C4-2B (cell line): ENCODE measurements around the gene MBL2.

Source experiments
- H3K27ac ChIP-seq: fragments of 450-650 bp; 2 replicates; pipeline ENCODE4 v1.5.1; 2017
- ZFX ChIP-seq: fragments of 450-650 bp; IDR thresholded peaks from 2 replicates; pipeline ENCODE4 v1.6.1; 2017
- TF ChIP-seq, protein P1 (sequence below): fragments of 450-650 bp; conservative IDR thresholded peaks from 2 replicates; pipeline ENCODE4 v1.5.1; 2017; ENCODE audit warnings: mild to moderate bottlenecking

The MBL2 gene

GRCh38 chr10:52774182-52774581, 1.6 kb upstream of the MBL2 start:
- TF ChIP-seq, protein P1, sequence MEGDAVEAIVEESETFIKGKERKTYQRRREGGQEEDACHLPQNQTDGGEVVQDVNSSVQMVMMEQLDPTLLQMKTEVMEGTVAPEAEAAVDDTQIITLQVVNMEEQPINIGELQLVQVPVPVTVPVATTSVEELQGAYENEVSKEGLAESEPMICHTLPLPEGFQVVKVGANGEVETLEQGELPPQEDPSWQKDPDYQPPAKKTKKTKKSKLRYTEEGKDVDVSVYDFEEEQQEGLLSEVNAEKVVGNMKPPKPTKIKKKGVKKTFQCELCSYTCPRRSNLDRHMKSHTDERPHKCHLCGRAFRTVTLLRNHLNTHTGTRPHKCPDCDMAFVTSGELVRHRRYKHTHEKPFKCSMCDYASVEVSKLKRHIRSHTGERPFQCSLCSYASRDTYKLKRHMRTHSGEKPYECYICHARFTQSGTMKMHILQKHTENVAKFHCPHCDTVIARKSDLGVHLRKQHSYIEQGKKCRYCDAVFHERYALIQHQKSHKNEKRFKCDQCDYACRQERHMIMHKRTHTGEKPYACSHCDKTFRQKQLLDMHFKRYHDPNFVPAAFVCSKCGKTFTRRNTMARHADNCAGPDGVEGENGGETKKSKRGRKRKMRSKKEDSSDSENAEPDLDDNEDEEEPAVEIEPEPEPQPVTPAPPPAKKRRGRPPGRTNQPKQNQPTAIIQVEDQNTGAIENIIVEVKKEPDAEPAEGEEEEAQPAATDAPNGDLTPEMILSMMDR, result no peak
- no peak for TF ChIP-seq ZFX

DNA sequence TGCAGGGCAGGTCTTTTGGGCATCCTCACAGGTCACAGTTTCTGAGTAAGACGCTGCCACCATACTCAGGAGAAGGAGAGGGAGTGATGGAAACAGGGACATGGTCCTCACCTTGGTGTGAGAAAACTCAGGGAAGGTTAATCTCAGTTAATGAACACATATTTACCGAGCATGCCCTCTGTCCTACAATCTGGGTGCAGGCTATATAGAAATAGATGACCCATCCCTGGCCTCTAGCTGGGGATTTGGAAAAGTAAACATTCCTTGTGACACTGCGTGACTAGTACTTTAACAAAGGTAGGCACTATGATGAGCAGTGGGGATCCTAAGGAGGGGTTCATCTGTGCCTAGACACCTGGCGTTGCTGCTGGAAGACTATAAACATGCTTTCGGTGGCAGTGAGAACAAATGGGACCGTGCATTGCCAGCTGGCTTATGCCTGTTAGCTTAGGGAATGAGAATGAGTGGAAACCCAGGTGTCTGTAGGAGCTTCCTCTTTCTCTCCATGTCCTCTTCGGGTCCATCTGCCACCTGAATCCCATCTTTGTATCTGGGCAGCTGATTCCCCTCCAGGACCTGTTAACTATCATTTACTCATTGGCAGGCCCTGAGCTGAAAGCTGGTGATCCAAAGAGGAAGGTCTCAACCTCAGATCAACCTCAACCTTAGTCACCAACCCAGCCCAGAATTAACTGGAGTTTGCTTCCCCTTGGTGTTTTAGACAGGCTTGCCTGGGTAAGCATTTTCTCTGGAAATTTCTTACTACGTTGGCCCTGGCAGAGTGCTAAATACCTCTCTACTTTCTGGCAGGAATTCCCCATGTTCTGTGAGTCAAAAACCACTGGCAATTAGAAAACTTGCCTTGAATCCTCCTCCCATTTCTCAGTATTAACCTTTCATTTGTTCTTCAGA, 794 bp downstream of the MBL2 start:
- TF ChIP-seq, protein P1, result no peak
- TF ChIP-seq ZFX, result no peak

More at GRCh38 chr10:52774182-52774581, 1.6 kb upstream of the MBL2 start:
- no peak overlapping the region for H3K27ac ChIP-seq

DNA sequence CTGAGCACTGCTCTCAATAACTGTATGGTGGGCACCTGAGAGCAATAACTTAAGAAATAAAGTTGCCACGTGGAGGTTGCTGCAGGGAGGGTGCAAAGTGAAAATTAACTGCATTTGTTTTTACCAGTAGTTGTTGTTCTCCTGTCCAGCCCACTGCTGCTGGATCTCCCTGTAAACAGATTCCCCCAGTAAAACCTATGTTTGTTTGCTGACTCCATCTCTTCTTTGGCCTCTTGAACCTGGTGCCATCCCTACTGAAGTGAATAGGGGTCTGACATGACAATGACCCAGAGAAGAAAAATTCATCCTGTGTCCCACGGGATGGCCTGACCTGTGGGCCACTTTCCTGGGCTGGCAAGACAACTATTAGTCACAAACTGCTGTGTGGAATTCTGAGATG, 1.7 kb downstream of the MBL2 start:
- no peak for TF ChIP-seq ZFX
- TF ChIP-seq, protein P1, result no peak
- no peak overlapping the region for H3K27ac ChIP-seq

More for the DNA sequence above, 794 bp downstream of the MBL2 start:
- no peak overlapping the region for H3K27ac ChIP-seq

GRCh38 chr10:52769966-52770365, 2.6 kb downstream of the MBL2 start:
- H3K27ac ChIP-seq, result no peak overlapping the region
- TF ChIP-seq ZFX, result no peak
- TF ChIP-seq, protein P1, result no peak

- no peak for TF ChIP-seq ZFX
- TF ChIP-seq, protein P1, result no peak
- H3K27ac ChIP-seq, result no peak overlapping the region
Measured at GRCh38 chr10:52768001-52768532, 4.5 kb downstream of the MBL2 start.

DNA sequence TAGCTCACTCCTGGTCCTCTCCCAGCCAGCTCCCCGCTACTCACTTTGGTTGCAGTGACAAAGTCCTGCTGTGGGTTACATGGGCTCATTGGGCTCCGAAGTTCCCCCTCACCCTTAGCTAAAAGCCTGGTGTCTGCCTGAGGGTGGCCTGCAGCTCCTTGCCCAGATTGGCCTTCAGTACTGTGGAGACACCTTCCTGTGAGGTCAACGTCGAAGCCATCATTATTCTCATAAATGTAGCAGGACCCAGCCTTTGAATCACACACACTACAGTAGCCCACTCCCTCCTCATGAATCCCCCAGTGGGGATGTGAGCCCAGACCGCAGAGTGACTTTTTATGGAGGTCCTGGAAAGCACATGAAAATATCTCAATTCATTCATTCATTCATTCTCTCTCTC, 10.5 kb downstream of the MBL2 start:
- TF ChIP-seq ZFX, result no peak
- TF ChIP-seq, protein P1, result no peak
- H3K27ac ChIP-seq, result no peak overlapping the region

DNA sequence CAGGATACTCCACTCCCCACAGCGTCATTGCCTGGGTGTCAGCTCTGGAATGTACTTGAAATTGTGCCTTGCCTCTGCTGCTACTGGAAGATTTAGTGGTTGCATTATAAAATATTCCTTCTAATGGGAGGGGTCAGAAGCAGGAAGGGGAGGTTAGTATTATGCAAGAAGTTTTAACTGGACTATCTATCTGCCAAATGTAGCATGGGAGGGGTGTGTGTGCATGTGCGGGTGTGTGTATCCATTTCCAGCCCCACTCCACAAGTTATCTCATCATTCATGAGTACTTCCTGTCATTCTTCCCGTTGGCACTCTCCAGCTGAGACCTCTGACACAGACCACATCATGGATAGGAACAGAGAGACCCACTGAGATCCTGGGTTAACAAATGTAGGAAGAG, 13.4 kb downstream of the MBL2 start:
- no peak overlapping the region for H3K27ac ChIP-seq
- TF ChIP-seq, protein P1, result no peak
- no peak for TF ChIP-seq ZFX
